ENCODE data around the gene CAPN13. TPM values are rescaled to one million over a fixed set of nuclear protein-coding genes. Genes with fewer than 3 reads are reported as not detected.

CAPN13 gene
- total and polyA plus RNA-seq, 2 of the 4 experiments (the other 2 are of a cell fraction): not detected

GRCh38 chr2:30732876-30733275, 74.4 kb downstream of the CAPN13 start:
- H2BK15ac ChIP-seq (ENCODE audit: low read depth, low read length): no peak overlapping the region
- H4K8ac ChIP-seq (ENCODE audit: low read depth in 2 of 2, low read length in 2 of 2): no peak overlapping the region
- H3K9ac ChIP-seq (ENCODE audit: low read depth, low read length): no peak overlapping the region
- H4K20me1 ChIP-seq (ENCODE audit: insufficient read depth, low read length): no peaks in the 10 kb centered on the region
- DNase-seq (no peak), ATAC-seq (ENCODE audit: low read depth) (no peak)
- no peak overlapping the region for H3K27ac ChIP-seq (ENCODE audit: insufficient read depth, low read length)
- TF ChIP-seq POLR2A (IDR thresholded peaks at IDR 0.05; ENCODE audit: low read depth, low read length) (no peak), USF2 (IDR thresholded peaks at IDR 0.05; ENCODE audit: low read depth, low read length) (no peak), BHLHE40 (IDR thresholded peaks at IDR 0.05; ENCODE audit: low read depth, low read length) (no peak), RCOR1 (IDR thresholded peaks at IDR 0.05; ENCODE audit: insufficient replicate concordance, low read length) (no peak), SMC3 (IDR thresholded peaks at IDR 0.05; ENCODE audit: low read depth, low read length) (no peak), NFE2L2 (IDR thresholded peaks at IDR 0.05; ENCODE audit: low read depth, low read length) (no peak), ELK1 (IDR thresholded peaks at IDR 0.05; ENCODE audit: borderline replicate concordance, low read depth, low read length) (no peak), FOS (IDR thresholded peaks at IDR 0.05; ENCODE audit: low read depth, low read length) (no peak), CTCF (conservative IDR thresholded peaks at IDR 0.05; ENCODE audit: low read depth, low read length) (no peak), MXI1 (IDR thresholded peaks at IDR 0.05; ENCODE audit: borderline replicate concordance, low read depth, low read length) (no peak), CHD1 (IDR thresholded peaks at IDR 0.05; ENCODE audit: low read depth, low read length) (no peak), RAD21 (IDR thresholded peaks at IDR 0.05; ENCODE audit: low read length) (no peak)
- H4K91ac ChIP-seq (ENCODE audit: insufficient read depth, low read depth, low read length): no peak overlapping the region
- no peak overlapping the region for H2BK120ac ChIP-seq (ENCODE audit: low read depth, low read length)
- ChIA-PET POLR2A (ENCODE audit: unreplicated experiment) (no interaction called here), CTCF (no interaction called here)
- in situ Hi-C loops (cut with MboI; ENCODE audit: low sequenced_read_pairs): no loop called here
- no peak overlapping the region for H2BK5ac ChIP-seq (ENCODE audit: low read depth, low read length, poor library complexity, severe bottlenecking)
- H3K4me1 ChIP-seq (ENCODE audit: control insufficient read depth, insufficient read depth, low read length): no peaks in the 10 kb centered on the region
- no peak overlapping the region for H2AK9ac ChIP-seq (replicated peaks; ENCODE audit: low read depth, low read length, poor library complexity)
- intact Hi-C loops (cut with micrococcal nuclease): no loop called here
- no peaks in the 10 kb centered on the region for H3K36me3 ChIP-seq (ENCODE audit: control insufficient read depth, insufficient read depth, low read length)
- no TSS peak for BruUV-seq (replicated peaks)
- no peak overlapping the region for H4K5ac ChIP-seq (ENCODE audit: low read depth, low read length)
- no peaks in the 10 kb centered on the region for H3K79me1 ChIP-seq (ENCODE audit: low read depth in 1 of 2, low read length in 2 of 2)
- H3K9me1 ChIP-seq (ENCODE audit: insufficient read depth, low read length): no peaks in the 10 kb centered on the region
- dilution Hi-C loops (cut with HindIII; ENCODE audit: low sequenced_read_pairs, unreplicated experiment): no loop called here
- H3K4me2 ChIP-seq (ENCODE audit: low read depth, low read length): no peak overlapping the region
- H3K27me3 ChIP-seq (ENCODE audit: control insufficient read depth, insufficient read depth, low read length): peaks cover 42% of the 10 kb centered on the region
- WGBS, 2 experiments (ENCODE audit: extremely low coverage in 2 of 2, insufficient read length in 1 of 2): 60% methylated on average over 3 of the region's 4 CpGs; no CpG with 5 or more reads in 1 of the 2 experiments
- H2AFZ ChIP-seq (replicated peaks; ENCODE audit: low read length, poor library complexity): no peak overlapping the region
- no peak overlapping the region for H3K14ac ChIP-seq (replicated peaks; ENCODE audit: low read depth, low read length)
- no peak overlapping the region for H3K4ac ChIP-seq (ENCODE audit: low read depth, low read length)
- no peaks in the 10 kb centered on the region for H3K9me3 ChIP-seq (ENCODE audit: control insufficient read depth, insufficient read depth, low read length)
- no peak overlapping the region for H2AK5ac ChIP-seq (ENCODE audit: low read depth, low read length)
- H3K18ac ChIP-seq (ENCODE audit: low read depth, low read length): no peak overlapping the region
- H3K56ac ChIP-seq (ENCODE audit: extremely low read depth, insufficient read depth, low read length): no peak overlapping the region
- no peak overlapping the region for H2BK20ac ChIP-seq (ENCODE audit: low read depth, low read length)
- H3K23ac ChIP-seq (ENCODE audit: low read depth, low read length): no peak overlapping the region
- no peak overlapping the region for H3K4me3 ChIP-seq (ENCODE audit: insufficient read depth, low read depth, low read length)
